Amniotic stem cell (primary cell): ENCODE data around the gene INS.
"Not testable (repeated sequence)": the region's sequence is repeated elsewhere in the genome, so short reads cannot be mapped to it uniquely, and the experiment has no call there.

Source experiments
- DNase-seq: peaks from one replicate; lab custom pipeline; 2025; lab: John Stamatoyannopoulos, UW

The INS gene

GRCh38 chr11:2132874-2133240, 28.2 kb downstream of the INS start:
- DNase-seq = no peak

- DNase-seq = no peak
Observed at GRCh38 chr11:2132246-2132645, 28.8 kb downstream of the INS start.

- no peak for DNase-seq
Observed at GRCh38 chr11:2131371-2132236, 29.4 kb downstream of the INS start.

GRCh38 chr11:2130881-2131352, 30.1 kb downstream of the INS start:
- no peak for DNase-seq

GRCh38 chr11:2129699-2130366, 31.2 kb downstream of the INS start:
- DNase-seq = no peak

GRCh38 chr11:2129308-2129698, 31.7 kb downstream of the INS start:
- DNase-seq = no peak

- no peak for DNase-seq
Observed at GRCh38 chr11:2128511-2129307, 32.3 kb downstream of the INS start.

GRCh38 chr11:2128130-2128510, 32.9 kb downstream of the INS start:
- DNase-seq = no peak

- DNase-seq = no peak
Observed at GRCh38 chr11:2127482-2128129, 33.4 kb downstream of the INS start.

- no peak for DNase-seq
Observed at GRCh38 chr11:2126520-2127085, 34.4 kb downstream of the INS start.

GRCh38 chr11:2124736-2125484, 36.1 kb downstream of the INS start:
- not testable (repeated sequence) for DNase-seq

- no peak for DNase-seq
Observed at GRCh38 chr11:2123628-2123960, 37.4 kb downstream of the INS start.

GRCh38 chr11:2122907-2123627, 37.9 kb downstream of the INS start:
- no peak for DNase-seq

GRCh38 chr11:2122222-2122906, 38.6 kb downstream of the INS start:
- peak; percentile 52 for DNase-seq

GRCh38 chr11:2121227-2122130, 39.5 kb downstream of the INS start:
- DNase-seq = no peak

- peak; percentile 16 for DNase-seq
Observed at GRCh38 chr11:2120359-2121100, 40.5 kb downstream of the INS start.

GRCh38 chr11:2118677-2119076, 42.3 kb downstream of the INS start:
- no peak for DNase-seq

GRCh38 chr11:2116680-2117079, 44.3 kb downstream of the INS start:
- DNase-seq = no peak
